22Rv1 (cell line): ENCODE measurements around the gene STEAP4.

Experiments
- CTCF ChIP-seq: fragments of 450-650 bp; IDR thresholded peaks from 2 replicates; pipeline ENCODE4 v1.5.1; 2017; ENCODE audit warnings: mild to moderate bottlenecking
- ZFX ChIP-seq: fragments of 450-650 bp; IDR thresholded peaks from 2 replicates; pipeline ENCODE4 v1.6.1; 2017; ENCODE audit warnings: antibody characterized with exemption, borderline replicate concordance

GRCh38 chr7:88309819-88310218 lies 3.1 kb upstream of the STEAP4 start:
- TF ChIP-seq CTCF (no peak), ZFX (no peak)
